NCI-H146 (cell line): Measurements from ENCODE around the gene SLC9C2.
"Not testable (repeated sequence)": the region's sequence is repeated elsewhere in the genome, so short reads cannot be mapped to it uniquely, and the experiment has no call there.

ENCODE experiments used
- DNase-seq: peaks from one replicate; lab custom pipeline; 2025; lab: John Stamatoyannopoulos, UW

The SLC9C2 gene

DNA sequence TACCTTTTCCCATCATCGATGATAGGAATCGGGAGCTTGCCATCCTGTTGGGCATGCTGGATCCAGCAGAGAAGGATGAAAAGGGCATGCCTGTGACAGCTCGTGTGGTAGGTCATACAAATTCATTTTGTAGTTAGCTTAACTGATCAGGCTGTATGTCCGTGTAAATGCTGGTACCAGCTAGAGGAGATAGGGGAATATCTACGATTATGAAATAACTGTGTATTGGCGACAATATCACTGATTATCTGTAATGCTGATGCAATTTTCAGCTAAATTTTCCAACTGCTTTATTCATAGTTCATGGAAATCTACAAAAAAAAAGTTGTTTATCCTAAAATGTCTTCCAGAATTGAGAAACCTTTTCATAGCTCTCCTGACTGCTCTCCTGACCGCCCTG, 117.5 kb downstream of the SLC9C2 start:
- no peak for DNase-seq

DNA sequence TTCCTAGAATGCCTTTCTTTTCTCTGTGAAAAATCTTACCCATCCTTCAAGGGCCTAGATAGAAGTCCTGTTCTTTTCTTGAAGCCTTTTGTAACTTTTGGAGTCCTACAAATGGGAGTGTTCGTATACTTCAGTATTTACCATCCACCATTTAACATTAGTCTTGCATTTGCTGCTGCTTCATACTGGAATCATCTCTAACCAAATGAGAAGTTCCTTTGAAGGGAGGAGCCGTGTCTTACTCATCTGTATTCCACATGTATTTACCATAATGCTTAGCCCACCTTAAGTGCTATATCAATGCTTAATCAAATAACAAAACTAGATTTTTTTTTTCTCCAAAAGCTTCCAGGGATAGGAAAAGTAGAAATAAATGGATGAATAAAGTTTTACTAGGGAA, 118.6 kb downstream of the SLC9C2 start:
- no peak for DNase-seq

DNA sequence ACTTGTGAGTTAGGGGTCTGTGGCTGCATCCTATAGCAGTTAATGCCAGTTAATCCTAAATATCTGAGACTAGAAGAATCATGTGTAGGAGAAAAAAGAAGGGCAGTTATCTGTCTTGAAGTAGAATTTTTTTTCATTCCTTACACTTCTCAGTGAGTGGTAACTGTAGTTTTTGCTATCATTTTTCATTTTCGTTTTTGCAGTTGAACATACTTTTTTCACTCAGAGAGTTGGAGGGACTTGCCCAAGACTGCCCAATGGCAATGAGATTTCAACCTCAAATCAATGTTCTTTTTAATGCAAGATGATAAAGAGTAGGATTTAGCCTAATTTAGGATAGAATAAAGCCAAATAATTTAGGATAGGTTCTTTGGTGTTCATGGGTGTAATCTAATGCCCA, 120.2 kb downstream of the SLC9C2 start:
- no peak for DNase-seq

DNA sequence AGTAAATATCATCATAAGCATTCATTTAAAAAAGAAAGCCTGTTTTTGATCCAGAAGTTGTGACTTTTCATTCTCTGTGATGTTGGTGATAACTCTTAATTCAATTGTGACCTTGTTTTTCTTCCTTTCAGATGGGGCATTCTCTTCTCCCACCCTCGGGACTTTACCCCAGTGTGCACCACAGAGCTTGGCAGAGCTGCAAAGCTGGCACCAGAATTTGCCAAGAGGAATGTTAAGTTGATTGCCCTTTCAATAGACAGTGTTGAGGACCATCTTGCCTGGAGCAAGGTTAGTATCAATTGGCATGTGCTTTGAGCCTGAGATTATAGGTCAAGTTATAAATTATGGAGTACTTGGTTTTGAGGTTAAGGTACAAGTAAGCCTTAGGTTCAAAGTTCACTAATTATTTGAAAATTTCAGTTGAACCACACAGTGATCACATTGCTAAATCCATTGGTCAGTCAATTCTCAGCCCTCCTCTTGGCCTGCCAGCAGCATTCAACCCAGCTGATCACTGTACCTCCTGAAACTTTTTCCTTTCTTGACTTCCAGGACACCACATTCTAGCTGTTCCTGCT, 121.6 kb downstream of the SLC9C2 start:
- DNase-seq = no peak

DNA sequence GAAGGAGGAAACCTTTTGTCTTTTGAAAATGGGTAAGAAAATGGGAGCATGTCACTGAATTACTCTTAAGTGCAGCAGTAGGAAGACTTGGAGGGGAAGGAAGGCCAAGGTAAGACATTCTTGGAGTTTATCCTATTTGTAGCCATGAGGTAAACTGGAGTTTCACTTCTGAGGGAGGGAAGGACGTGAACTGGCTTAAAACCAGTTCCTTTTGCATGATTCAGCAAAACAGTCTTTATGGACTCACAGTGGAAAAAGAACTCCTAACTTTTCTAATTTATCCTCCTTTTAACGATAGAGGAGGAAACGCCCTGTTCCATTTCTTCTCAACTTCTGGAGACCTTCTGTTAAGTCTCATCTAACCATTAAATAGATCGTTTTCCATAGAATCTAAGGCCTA, 123.2 kb downstream of the SLC9C2 start:
- no peak for DNase-seq

DNA sequence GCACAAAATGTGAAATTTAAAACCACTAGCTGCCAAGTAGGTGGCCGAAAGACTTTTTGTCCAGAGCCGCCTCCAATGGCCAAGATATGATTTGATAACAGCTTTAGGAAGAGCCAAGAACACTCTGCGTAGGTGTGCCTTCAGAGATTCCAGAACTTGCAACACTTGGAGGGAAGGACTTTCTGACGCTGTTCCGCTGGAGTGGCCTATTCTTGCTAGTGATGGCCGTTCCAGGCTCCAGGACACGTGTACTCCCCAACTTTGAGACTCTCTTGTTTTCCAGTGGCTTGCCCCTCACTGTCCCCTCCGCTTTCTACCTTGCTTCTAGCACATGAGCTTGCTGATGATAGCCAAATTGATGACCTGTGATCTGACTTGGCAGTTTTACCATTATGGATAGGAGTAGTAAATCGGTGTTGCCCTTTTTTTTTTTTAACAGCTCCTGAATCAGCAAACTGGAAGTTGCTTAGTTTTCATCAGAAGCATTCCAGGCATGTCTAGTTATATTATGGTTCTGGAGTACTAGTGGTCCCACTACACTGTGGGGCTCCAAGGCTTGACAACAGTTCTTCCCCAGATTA, 124.7 kb downstream of the SLC9C2 start:
- no peak for DNase-seq

DNA sequence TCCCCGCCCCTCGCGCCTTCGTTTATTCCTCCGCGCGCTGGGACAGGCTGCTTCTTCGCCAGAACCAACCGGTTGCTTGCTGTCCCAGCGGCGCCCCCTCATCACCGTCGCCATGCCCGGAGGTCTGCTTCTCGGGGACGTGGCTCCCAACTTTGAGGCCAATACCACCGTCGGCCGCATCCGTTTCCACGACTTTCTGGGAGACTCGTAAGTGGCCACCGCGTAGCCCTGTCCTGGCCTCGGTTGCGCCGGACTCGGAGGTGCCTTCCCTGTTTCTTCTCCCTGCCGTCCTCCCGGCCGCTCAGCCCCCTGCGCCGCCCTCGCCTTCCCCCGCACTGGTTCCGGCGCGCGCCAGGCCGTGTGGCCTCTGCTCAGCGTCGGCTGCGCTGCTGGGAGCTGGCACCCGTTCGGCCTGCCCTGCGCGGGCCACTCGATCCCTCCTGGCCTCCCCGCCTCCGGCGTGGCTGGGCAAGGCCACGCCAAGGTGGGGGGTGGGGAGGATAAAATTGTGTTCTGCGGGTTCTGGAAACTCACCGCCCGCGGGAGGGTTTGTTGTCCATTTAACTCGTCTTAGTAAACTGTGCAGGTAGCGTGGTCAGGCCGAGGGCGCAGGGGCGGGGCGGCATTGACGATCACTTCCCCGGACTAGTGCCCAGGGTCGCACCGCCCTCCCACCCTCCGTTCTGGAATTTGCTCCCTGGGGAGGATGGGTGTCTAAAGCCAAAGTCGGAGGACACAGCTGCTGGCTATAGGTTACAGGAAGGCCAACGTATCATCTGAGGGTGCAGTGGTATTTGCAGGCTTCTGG, 125.4 kb downstream of the SLC9C2 start, which contains the start of gene PRDX6:
Gene PRDX6 (plus strand): TSS at position 50 of the 808 bp plus-strand sequence. CDS start 63 bp downstream, at position 113.
- peak; percentile 93 for DNase-seq

DNA sequence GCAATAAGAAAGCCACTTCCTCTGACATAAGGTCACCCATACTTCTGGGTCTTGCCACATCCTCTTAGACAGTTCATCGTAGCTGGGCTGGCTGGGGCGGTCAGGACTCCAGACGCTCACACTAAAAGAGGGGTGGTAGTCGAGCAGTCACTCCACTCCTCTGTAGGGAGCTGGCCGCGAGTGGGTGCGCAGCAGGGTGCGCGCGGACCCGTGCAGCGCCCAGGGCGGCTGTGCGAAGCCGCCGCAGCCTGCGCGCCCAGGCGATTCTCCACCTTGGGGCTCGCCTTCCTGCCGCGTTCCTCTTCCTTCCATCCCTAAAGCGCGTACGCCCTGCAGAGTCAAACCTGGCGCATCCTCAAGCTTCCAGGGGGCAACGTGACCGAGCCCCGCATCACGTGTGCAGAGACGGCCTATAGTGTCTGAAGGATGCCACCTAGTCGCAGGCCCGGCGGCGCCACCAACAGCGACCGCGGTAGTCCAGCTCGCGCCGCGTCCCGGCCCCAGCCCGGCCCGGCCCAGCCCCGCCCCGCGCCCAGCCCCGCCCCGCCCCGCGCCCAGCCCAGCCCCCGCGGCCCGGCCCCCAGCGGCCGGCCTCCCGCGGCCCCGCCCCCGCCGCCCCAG, 126.1 kb downstream of the SLC9C2 start:
- DNase-seq = peak; percentile 95

DNA sequence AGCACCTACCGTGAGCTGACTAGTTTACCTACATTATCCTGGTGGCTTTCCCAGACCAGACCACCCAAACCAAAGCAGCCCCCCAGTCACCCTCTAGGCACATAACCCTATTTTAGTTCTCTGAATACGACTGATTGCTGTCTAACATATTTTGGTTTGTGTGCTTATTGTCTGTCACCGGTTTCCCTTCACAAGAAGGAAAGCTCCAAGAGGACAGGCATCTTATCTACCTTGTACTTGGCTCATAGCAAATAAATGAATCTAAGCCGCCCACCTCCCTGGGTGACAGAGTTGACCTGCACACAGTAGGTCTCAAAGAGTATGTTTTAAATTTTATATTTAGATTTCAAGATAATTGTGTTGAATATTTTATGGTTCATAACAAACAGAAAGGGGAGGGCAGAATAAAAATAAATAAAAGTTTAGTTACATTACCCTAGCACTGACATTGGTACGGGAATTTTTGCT, 126.6 kb downstream of the SLC9C2 start:
- no peak for DNase-seq

DNA sequence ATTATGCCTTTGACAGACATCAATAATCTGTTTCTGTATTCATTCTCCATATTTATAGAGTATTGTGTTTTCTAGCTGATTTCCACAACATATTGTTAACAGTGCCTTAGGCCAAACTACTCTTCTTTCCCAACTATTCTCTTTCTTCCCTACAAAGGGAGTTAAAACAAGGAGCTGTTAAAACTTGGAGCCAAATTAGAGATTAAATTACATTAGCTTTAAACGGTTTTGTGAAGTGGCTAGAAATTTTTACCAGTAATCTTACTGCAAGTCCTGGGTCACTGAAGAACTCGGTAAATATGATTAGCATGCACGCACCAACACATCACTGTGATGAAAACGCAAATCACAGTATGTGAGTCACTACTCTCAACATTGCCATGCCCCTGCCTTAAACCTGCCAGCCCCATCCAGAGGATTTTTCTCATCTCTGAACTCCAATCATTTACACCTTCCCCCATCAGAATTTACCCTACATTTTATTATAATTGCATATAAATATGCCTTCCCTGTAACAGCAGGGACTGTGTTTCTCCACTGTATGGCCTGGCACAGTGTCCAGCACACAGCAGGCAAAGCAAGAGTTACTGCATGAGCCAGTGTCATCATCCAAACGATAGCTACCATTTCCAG, 127.2 kb downstream of the SLC9C2 start:
- DNase-seq = no peak

DNA sequence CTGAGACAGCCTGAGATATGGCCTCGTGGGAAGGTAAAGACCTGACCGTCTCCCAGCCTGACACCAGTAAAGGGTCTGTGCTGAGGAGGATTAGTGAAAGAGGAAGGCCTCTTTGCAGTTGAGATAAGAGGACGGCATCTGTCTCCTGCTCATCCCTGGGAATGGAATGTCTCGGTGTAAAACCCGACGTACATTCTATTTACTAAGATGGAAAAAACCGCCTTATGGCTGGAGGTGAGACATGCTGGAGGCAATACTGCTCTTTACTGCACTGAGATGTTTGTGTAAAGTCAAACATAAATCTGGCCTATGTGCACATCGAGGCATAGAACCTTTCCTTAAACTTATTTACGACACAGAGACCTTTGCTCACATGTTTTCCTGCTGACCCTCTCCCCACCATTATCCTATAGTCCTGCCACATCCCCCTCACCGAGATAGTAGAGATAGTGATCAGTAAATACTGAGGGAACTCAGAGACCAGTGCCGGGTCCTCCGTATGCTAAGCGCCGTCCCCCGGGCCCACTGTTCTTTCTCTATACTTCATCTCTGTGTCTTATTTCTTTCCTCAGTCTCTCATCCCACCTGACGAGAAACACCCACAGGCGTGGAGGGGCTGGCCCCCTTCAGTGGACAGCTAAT, 128.0 kb downstream of the SLC9C2 start:
- not testable (repeated sequence) for DNase-seq

DNA sequence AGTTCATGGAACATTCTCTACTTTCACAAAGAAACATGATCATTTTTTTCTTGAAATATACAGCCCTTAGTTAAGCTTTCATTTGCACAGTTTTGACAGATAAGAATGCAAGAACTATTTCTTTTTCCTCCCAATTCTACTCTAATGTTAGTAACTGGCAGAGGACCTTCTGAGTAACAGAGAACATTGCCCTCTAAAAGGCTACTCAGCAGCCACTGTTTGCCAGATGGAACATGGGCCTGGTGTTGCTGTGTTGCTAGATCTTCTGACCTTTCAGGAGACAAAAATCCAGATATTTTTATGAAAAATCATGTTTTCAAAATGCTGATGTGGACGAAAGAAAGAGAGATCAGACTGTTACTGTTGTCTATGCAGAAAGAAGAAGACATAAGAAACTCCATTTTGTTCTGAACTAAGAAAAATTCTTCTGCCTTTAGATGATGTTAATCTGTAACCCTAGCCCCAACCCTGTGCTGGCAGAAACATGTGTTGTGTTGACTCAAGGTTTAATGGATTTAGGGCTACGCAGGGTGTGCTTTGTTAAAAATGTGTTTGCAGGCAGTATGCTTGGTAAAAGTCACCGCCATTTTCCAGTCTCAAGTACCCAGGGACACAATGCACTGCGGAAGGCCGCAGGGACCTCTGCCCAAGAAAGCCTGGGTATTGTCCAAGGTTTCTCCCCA, 128.6 kb downstream of the SLC9C2 start:
- no peak for DNase-seq

DNA sequence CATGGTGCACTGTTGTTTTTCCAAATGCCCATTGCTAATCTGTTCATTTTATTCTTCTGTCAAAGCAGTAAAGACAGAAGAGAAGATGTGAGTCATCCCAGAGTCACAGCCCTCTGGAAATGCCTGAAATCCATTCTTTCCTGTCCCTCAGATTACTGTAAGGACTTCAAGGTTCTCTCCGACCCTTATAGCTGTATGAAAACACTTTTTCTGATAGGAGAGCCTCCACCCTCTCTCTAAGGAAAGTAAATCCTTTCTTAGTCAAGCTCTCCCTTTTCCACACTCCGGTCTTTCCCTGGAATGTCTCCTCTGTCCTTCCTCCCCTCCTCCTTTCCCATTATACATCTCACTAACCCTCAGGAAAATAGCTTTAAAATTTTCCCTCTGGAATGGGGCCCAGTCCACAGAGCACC, 129.3 kb downstream of the SLC9C2 start:
- no peak for DNase-seq

DNA sequence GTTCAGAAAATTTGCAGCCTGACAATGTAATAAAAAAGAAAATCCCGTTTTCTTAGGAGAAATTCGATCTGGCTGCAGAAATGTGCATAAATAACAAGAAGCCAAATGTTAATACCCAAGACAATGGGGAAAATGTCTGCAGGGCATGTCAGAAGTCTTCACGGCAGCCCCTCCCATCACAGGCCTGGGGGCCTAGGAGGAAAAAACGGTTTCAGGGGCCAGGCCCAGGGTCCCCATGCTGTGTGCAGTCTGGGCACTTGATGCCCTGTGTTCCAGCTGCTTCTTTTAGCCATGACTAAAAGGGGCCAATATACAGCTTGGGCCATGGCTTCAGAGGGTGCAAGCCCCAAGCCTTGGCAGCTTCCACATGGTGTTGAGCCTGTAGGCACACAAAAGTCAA, 132.3 kb downstream of the SLC9C2 start:
- DNase-seq = no peak

DNA sequence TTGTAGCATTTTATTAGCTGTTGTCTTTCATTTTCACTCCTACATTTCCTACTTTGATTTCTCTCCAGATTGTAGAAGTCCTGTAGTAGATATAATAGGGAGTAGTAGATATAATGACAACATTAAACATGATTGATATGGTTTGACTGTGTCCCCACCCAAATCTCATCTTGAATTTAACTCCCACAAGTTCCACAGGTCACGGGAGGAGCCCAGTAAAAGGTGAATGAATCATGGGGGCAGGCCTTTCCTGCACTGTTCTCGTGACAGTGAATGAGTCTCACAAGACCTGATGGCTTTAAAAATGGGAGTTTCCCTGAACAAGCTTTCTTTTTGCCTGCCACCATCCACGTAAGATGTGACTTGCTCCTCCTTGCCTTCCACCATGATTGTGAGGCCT, 133.2 kb downstream of the SLC9C2 start:
- DNase-seq = no peak

DNA sequence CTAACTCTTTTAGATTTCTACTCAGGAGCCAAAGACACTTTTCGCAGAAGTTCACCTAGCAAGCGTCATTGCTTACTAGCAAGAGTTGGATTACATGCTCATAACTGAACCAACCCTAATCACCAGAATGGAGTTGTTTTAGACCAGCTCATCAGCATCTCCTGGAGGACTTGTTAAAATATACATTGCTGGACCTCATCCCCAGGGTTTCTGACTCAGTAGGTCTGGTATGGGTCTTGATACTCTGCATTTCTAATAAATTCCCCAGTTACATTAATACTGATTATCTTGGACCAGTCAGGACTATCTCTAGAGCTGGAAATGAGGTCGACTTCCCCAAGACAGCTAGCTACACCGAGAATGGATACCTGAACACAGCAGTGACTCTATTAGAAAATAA, 135.4 kb downstream of the SLC9C2 start:
- no peak for DNase-seq

DNA sequence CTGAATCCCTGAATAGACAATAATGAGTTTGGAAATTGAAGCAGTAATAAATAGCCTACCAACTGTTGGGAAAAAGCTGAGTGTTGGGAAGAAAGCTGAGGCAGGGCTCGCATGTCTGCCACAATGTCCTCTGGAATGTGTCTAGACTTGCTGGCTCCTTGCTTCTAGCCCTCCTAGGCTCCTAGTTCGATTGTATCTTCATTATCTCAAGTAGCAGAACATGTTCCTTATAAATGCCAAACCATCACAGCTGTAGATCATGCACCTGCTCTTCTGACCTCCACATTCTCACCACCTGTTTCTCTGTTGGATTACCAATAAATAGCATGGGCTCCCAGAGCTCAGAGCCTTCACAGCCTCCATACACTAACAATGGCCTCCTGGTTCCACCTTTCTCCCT, 138.7 kb downstream of the SLC9C2 start:
- DNase-seq = not testable (repeated sequence)

DNA sequence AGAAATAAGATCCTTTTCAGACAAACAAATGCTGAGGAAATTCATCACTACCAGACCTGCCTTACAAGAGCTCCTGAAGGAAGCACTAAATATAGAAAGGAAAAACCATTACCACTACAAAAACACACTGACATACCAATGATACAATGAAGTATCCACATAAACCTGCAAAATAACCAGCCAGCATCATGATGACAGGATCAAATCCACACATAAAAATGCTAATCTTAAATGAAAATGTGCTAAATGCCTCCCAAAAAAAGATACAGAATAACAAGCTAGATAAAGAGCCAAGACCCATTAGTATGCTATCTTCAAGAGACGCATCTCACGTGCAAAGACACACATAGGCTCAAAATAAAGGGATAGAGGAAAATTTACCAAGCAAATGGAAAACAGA, 140.2 kb downstream of the SLC9C2 start:
- DNase-seq = not testable (repeated sequence)

DNA sequence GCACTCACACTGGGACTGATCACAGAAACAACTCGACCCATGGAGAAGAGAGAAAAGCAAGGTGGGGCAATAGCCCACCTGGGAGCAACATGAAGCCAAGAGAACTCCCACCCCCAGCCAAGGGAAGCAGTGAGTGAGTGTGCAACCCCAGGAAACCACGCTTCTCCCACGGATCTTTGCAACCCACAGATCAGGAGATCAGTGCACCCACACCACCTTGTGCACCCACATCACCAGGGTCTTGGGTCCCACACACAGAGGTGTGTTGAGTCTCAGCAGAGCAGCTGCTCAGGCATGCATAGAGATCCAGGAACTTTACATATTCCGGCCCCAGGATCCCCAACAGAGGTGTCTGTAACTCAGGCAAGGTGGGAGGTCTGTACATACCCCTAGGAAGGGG, 143.0 kb downstream of the SLC9C2 start:
- DNase-seq = no peak

DNA sequence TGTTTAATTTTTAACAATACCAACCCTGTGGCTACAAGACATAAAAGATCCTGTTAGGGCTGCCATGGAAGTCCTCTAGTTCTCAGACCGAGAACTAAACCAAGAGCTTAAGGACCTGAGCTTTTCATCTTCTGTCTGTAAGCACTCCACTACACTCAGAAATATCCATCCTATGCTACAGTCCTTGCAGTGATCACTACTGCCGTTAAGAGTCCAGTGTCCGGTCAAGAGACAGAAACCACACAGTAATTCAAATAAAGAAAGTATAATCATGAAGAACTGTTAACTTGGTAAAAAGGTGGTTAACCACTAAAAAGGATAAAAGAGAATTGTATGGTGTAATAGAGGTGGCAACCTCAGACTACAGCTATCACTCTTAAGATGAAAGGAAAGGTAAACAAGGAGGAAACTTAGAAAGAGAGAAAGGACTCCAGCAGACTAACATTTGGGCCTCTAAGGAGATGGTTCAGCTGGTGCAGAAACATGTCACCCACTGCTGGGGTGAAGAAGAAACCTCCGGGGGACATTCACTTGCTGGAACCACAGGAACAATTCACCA, 147.8 kb downstream of the SLC9C2 start:
- no peak for DNase-seq

DNA sequence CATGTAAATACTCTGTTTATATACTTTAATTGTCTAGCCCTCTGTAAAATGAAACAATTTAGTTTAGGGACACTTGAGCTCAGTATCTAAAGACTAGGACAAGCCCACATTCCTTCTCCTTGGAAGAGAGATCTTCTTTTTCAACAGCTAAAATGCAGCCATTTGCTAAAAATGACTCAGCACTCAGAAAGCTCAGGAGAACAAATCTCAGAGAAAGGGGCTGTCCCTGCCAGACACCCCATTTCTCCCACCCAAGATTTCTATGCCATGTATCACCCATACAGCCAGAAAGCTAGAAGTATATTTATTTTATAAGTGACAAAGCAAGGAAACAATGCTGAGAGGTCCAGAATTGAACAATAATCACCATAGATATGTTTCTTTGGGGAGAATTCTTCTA, 148.9 kb downstream of the SLC9C2 start:
- DNase-seq = no peak
